ENCODE measurements around the gene ZDHHC18. TPM values are rescaled to one million over a fixed set of nuclear protein-coding genes. Genes with fewer than 3 reads are reported as not detected.
A peak's percentile ranks its signal among the peaks of the same experiment; 100 is the strongest.

The ZDHHC18 gene
- total and polyA plus RNA-seq, 2 experiments from 2014 or later = 1.3 to 11.6 TPM

DNA sequence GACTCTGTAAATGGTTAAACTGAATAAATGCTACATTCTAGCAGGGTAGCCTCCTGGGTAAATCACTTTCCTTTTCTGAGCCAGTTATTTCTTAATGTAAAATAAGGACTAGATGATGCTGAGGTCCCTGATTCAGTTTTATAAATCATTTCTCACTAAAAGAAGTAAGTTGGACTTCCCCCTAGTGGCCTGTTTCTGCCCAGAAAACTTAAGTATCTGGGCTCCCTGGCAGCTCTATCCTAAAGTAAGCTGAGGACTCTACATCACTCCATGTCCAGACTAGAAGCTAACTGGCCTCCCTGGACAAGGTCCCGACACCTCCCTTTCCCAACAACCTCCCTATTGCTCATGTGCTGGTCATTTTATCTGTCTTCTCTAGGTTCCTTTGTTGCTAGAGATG is 60.6 kb downstream of the ZDHHC18 start:
- Histone ChIP-seq H3K9ac (no peak overlapping the region), H3K4me2 (ENCODE audit: unreplicated experiment) (no peak overlapping the region), H3K27me3 (replicated peaks; ENCODE audit: insufficient read depth) (no peaks in the 10 kb centered on the region), H3K9me3 (ENCODE audit: low read depth) (no peaks in the 10 kb centered on the region), H3K4me3 (no peak overlapping the region), H4K20me1 (ENCODE audit: insufficient read depth) (no peaks in the 10 kb centered on the region), H3K36me3 (ENCODE audit: low read depth) (peaks cover 43% of the 10 kb centered on the region), H3K79me2 (ENCODE audit: insufficient read depth) (peaks cover 66% of the 10 kb centered on the region), H2AFZ (no peak overlapping the region), H3F3A (ENCODE audit: insufficient read depth) (peaks cover 13% of the 10 kb centered on the region; the same call in 1 of the 2 replicates), H3K9me2 (ENCODE audit: insufficient read depth) (no peaks in the 10 kb centered on the region), H3K27ac (no peak overlapping the region), H3K4me1 (ENCODE audit: insufficient read depth) (peaks cover 14% of the 10 kb centered on the region)
- in situ Hi-C loops (cut with MboI) = no loop called here
- peak; percentile 80 for DNase-seq
- 95 to 100% methylated on average over 1 of the region's 1 CpG for WGBS, 2 experiments (ENCODE audit: low coverage in 1 of 2, low lambda C conversion rate in 2 of 2, missing lambda C conversion rate in 2 of 2)
- TF ChIP-seq EZH2phosphoT487 (IDR thresholded peaks at IDR 0.05; ENCODE audit: insufficient read depth, low read depth) (no peak), EZH2 (IDR thresholded peaks at IDR 0.05; ENCODE audit: insufficient read depth, poor library complexity, severe bottlenecking) (no peak)

GRCh38 chr1:26888231-26888630 is 61.7 kb downstream of the ZDHHC18 start:
- in situ Hi-C loops (cut with MboI) = no loop called here
- TF ChIP-seq EZH2phosphoT487 (IDR thresholded peaks at IDR 0.05; ENCODE audit: insufficient read depth, low read depth) (no peak), EZH2 (IDR thresholded peaks at IDR 0.05; ENCODE audit: insufficient read depth, poor library complexity, severe bottlenecking) (no peak)
- Histone ChIP-seq H4K20me1 (ENCODE audit: insufficient read depth) (no peaks in the 10 kb centered on the region), H3K4me3 (no peak overlapping the region), H3K27me3 (replicated peaks; ENCODE audit: insufficient read depth) (no peaks in the 10 kb centered on the region), H3K9ac (peak overlapping the region; percentile 93), H3K79me2 (ENCODE audit: insufficient read depth) (peaks cover 63% of the 10 kb centered on the region), H3K9me3 (ENCODE audit: low read depth) (no peaks in the 10 kb centered on the region), H3K36me3 (ENCODE audit: low read depth) (peaks cover 42% of the 10 kb centered on the region), H3F3A (ENCODE audit: insufficient read depth) (peaks cover 13% of the 10 kb centered on the region; the same call in 1 of the 2 replicates), H3K4me2 (ENCODE audit: unreplicated experiment) (peak overlapping the region; percentile 98), H3K27ac (no peak overlapping the region), H3K9me2 (ENCODE audit: insufficient read depth) (no peaks in the 10 kb centered on the region), H2AFZ (no peak overlapping the region), H3K4me1 (ENCODE audit: insufficient read depth) (peaks cover 14% of the 10 kb centered on the region)
- DNase-seq = no peak
- WGBS, 2 experiments (ENCODE audit: low coverage in 1 of 2, low lambda C conversion rate in 2 of 2, missing lambda C conversion rate in 2 of 2) = 33 to 38% methylated on average over 1 of the region's 1 CpG

DNA sequence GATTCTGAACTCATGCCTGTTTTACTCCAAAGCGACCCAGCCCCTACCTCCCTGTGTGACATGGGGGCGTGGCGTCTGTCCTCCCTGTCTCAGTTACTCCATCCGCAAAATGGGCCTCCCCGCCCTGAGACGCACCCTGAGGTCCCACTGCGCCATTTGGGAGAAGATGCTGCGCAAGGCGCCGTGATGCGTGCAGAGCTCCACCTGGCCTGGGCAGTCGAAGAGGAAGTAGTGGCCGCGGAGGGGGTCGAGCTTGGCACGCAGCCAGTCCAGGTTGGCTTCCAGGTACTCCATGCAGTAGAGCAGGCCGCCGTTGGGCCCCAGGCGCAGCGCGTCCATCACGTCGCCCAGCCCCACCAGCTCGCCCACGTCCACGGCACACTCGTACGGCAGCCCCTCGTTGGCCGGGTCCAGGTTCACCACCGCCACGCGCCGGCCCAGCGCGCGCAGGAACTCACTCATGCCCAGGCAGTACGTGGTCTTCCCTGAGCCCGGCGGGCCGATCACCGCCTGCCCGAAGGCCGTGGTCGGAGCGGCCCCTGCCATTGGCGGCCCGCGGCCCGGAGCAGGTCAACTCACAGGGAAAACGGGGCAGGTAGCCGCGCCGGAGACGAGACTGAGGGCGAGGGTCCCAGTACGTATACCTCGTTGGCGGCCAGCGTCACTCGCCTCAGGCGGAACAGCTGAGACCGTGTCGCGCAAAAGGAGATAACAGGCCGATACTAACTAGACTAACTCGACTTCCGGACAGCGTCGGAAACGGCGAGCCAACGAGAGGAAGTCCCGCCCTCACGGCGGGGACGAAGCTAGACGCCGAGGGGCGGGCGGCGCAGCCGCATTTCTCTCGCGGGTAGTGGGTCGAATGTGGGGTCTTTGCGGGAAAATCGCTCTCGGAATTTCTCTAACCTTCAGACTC is 63.3 kb downstream of the ZDHHC18 start, which contains the start of gene GPN2:
TSS of gene GPN2 (minus strand) at position 733 of the 916 bp plus-strand sequence. CDS start at position 546, 187 bp downstream.
- in situ Hi-C loops (cut with MboI) = no loop called here
- Histone ChIP-seq H3K36me3 (ENCODE audit: low read depth) (peaks cover 33% of the 10 kb centered on the region), H3K4me1 (ENCODE audit: insufficient read depth) (peaks cover 14% of the 10 kb centered on the region), H3K4me3 (peak within 1 kb of the TSS; percentile 89), H3K9me3 (ENCODE audit: low read depth) (no peaks in the 10 kb centered on the region), H4K20me1 (ENCODE audit: insufficient read depth) (no peaks in the 10 kb centered on the region), H3K27ac (peak within 1 kb of the TSS; percentile 80), H3K79me2 (ENCODE audit: insufficient read depth) (peaks cover 57% of the 10 kb centered on the region), H3K27me3 (replicated peaks; ENCODE audit: insufficient read depth) (no peaks in the 10 kb centered on the region), H3K9ac (peak within 1 kb of the TSS; percentile 93), H2AFZ (peak within 1 kb of the TSS; percentile 90), H3F3A (ENCODE audit: insufficient read depth) (peaks cover 13% of the 10 kb centered on the region; the same call in 1 of the 2 replicates), H3K9me2 (ENCODE audit: insufficient read depth) (no peaks in the 10 kb centered on the region), H3K4me2 (ENCODE audit: unreplicated experiment) (peak within 1 kb of the TSS; percentile 98)
- TF ChIP-seq EZH2phosphoT487 (IDR thresholded peaks at IDR 0.05; ENCODE audit: insufficient read depth, low read depth) = no peak
- TF ChIP-seq EZH2 (IDR thresholded peaks at IDR 0.05; ENCODE audit: insufficient read depth, poor library complexity, severe bottlenecking) = no peak
- DNase-seq = peak; percentile 90
- WGBS, 2 experiments (ENCODE audit: low coverage in 1 of 2, low lambda C conversion rate in 2 of 2, missing lambda C conversion rate in 2 of 2) = 3% methylated on average over 87 to 89 of the region's 89 CpGs

- Histone ChIP-seq H3K4me3 (peak overlapping the region; percentile 89), H3K4me1 (ENCODE audit: insufficient read depth) (peaks cover 14% of the 10 kb centered on the region), H3K27ac (peak overlapping the region; percentile 80), H4K20me1 (ENCODE audit: insufficient read depth) (no peaks in the 10 kb centered on the region), H3K4me2 (ENCODE audit: unreplicated experiment) (peak overlapping the region; percentile 98), H3K79me2 (ENCODE audit: insufficient read depth) (peaks cover 57% of the 10 kb centered on the region), H3K9ac (peak overlapping the region; percentile 93), H3K9me2 (ENCODE audit: insufficient read depth) (no peaks in the 10 kb centered on the region), H3F3A (ENCODE audit: insufficient read depth) (peaks cover 13% of the 10 kb centered on the region; the same call in 1 of the 2 replicates), H3K27me3 (replicated peaks; ENCODE audit: insufficient read depth) (no peaks in the 10 kb centered on the region), H3K9me3 (ENCODE audit: low read depth) (no peaks in the 10 kb centered on the region), H3K36me3 (ENCODE audit: low read depth) (peaks cover 27% of the 10 kb centered on the region), H2AFZ (peak overlapping the region; percentile 90)
- TF ChIP-seq EZH2 (IDR thresholded peaks at IDR 0.05; ENCODE audit: insufficient read depth, poor library complexity, severe bottlenecking) = no peak
- no peak for TF ChIP-seq EZH2phosphoT487 (IDR thresholded peaks at IDR 0.05; ENCODE audit: insufficient read depth, low read depth)
- 3 to 7% methylated on average over 12 of the region's 12 CpGs for WGBS, 2 experiments (ENCODE audit: low coverage in 1 of 2, low lambda C conversion rate in 2 of 2, missing lambda C conversion rate in 2 of 2)
- in situ Hi-C loops (cut with MboI) = no loop called here
- DNase-seq = no peak
These were observed 63.9 kb downstream of the ZDHHC18 start for GRCh38 chr1:26890467-26890796.
